HepG2 (cell line): Measurements from ENCODE around the gene VDR. TPM values are rescaled to one million over a fixed set of nuclear protein-coding genes. Genes with fewer than 3 reads are reported as not detected.

Experiments used
- ATAC-seq: fragments of 200-7000 bp; cut with Tn5 transposase; 3 replicates; pipeline ENCODE4 v1.9.1; 2020; ENCODE audit warnings: mild to moderate bottlenecking, moderate library complexity
- BruUV-seq: library from RNA; stranded (reverse); fragments of 400-500 nt; replicated peaks from 2 replicates; lab custom pipeline; 2021; lab: Mats Ljungman, UMichigan
- CTCF ChIA-PET: fragments of 300-600 bp; formaldehyde crosslinking; extraction: SDS; loops from one replicate; lab custom pipeline; 2021; ENCODE audit warnings: low total read pairs, inconsistent platforms, low intra/inter-chr PET ratio; lab: Yijun Ruan, JAX
- POLR2A ChIA-PET: fragments of 350-600 bp; sonication (Branson Sonifier 250); formaldehyde crosslinking; loops from one replicate; lab custom pipeline; 2020; ENCODE audit warnings: antibody characterized with exemption, inconsistent platforms; lab: Yijun Ruan, JAX
- DNase-seq: peaks from one replicate; pipeline ENCODE4 v3.0.0-alpha.2; 2015; ENCODE audit warnings: low spot score
- FAIRE-seq: peaks from 3 replicates; lab custom pipeline; 2011; peaks lifted over from hg19 to GRCh38; lab: Jason Lieb, UNC
- H2AFZ ChIP-seq: one replicate; pipeline ENCODE4 v1.6.1; 2011; ENCODE audit warnings: low read length, inconsistent platforms
- H3K27ac ChIP-seq: fragments of 300-600 bp; 3 replicates; pipeline ENCODE4 v1.8.0; 2011; ENCODE audit warnings: mixed run types, mild to moderate bottlenecking, mixed read lengths, low read length, inconsistent platforms; ENCODE audit not compliant: insufficient read depth; ENCODE audit errors: extremely low read length
- H3K27me3 ChIP-seq, 2 experiments: fragments of 200-600 bp in 1 of 2; 2 replicates in 1 of 2; 3 replicates in 1 of 2; pipeline versions ENCODE4 v1.6.0 to v1.8.0; 2011; ENCODE audit warnings: low read length in 2 of 2, mild to moderate bottlenecking in 2 of 2, moderate library complexity in 2 of 2, inconsistent platforms in 1 of 2; ENCODE audit not compliant: insufficient read depth in 2 of 2, control insufficient read depth in 1 of 2
- H3K36me3 ChIP-seq, 2 experiments: fragments of 200-600 bp in 1 of 2; replicated peaks in 1 of 2; 2 replicates in 1 of 2; 3 replicates in 1 of 2; pipeline versions ENCODE4 v1.5.1 to v1.8.0; 2011; ENCODE audit warnings: low read length in 2 of 2, inconsistent platforms in 1 of 2; ENCODE audit not compliant: insufficient read depth in 2 of 2, control insufficient read depth in 1 of 2
- H3K4me1 ChIP-seq: 2 replicates; pipeline ENCODE4 v1.5.1; 2012; ENCODE audit warnings: low read length, inconsistent platforms; ENCODE audit not compliant: insufficient read depth
- H3K4me2 ChIP-seq: 2 replicates; pipeline ENCODE4 v1.6.0; 2011; ENCODE audit warnings: low read depth, low read length, inconsistent platforms
- H3K4me3 ChIP-seq, 3 experiments: fragments of 200-600 bp in 1 of 3; sonication (generic), shearing (Covaris generic) in 1 of 3; replicated peaks in 1 of 3; 2 replicates each; pipeline ENCODE4 v1.5.1; 2011 to 2016; ENCODE audit warnings: low read length in 3 of 3, inconsistent platforms in 2 of 3, low read depth in 2 of 3, mild to moderate bottlenecking in 2 of 3, control low read depth in 1 of 3, mixed read lengths in 1 of 3; ENCODE audit not compliant: insufficient read depth in 1 of 3
- H3K79me2 ChIP-seq: one replicate; pipeline ENCODE4 v1.6.1; 2011; ENCODE audit warnings: low read length, inconsistent platforms; ENCODE audit not compliant: insufficient read depth
- H3K9ac ChIP-seq: 2 replicates; pipeline ENCODE4 v1.6.0; 2011; ENCODE audit warnings: mild to moderate bottlenecking, low read depth, low read length, inconsistent platforms; ENCODE audit not compliant: insufficient read depth
- H3K9me3 ChIP-seq: 2 replicates; pipeline ENCODE4 v1.5.1; 2012; ENCODE audit warnings: mild to moderate bottlenecking, low read length
- H4K20me1 ChIP-seq: 2 replicates; pipeline ENCODE4 v1.6.0; 2011; ENCODE audit warnings: inconsistent platforms, mild to moderate bottlenecking, low read length, moderate library complexity; ENCODE audit not compliant: insufficient read depth
- GTF2F1 ChIP-seq: fragments of 150-350 bp; IDR thresholded peaks from 2 replicates; pipeline ENCODE4 v1.6.1; 2014; ENCODE audit warnings: low read length
- HBP1 ChIP-seq: IDR thresholded peaks from 2 replicates; pipeline ENCODE4 v1.6.1; 2016; ENCODE audit warnings: low read depth, control low read depth
- KDM5B ChIP-seq: sonication (generic); formaldehyde crosslinking; IDR thresholded peaks from 2 replicates; pipeline ENCODE4 v1.4.0; 2020; ENCODE audit warnings: missing genetic modification reagents, mild to moderate bottlenecking, borderline replicate concordance
- LCORL ChIP-seq, 2 experiments: fragments of 450-650 bp in 1 of 2; sonication (generic) in 1 of 2; formaldehyde crosslinking in 1 of 2; IDR thresholded peaks; 2 replicates each; pipeline versions ENCODE4 v1.5.0 to v1.6.1; 2017 to 2020; ENCODE audit warnings: antibody characterized with exemption in 1 of 2, missing genetic modification reagents in 1 of 2
- PPARG ChIP-seq: conservative IDR thresholded peaks from 2 replicates; pipeline ENCODE4 v1.6.1; 2016; ENCODE audit warnings: missing biosample characterization, missing genetic modification reagents
- RAD51 ChIP-seq: fragments of 450-650 bp; IDR thresholded peaks from 2 replicates; pipeline ENCODE4 v1.6.1; 2016; ENCODE audit warnings: borderline replicate concordance
- SALL1 ChIP-seq: sonication (generic); formaldehyde crosslinking; IDR thresholded peaks from 2 replicates; pipeline ENCODE4 v1.8.0; 2022; ENCODE audit warnings: mild to moderate bottlenecking, missing genetic modification reagents
- ZGPAT ChIP-seq: IDR thresholded peaks from 2 replicates; pipeline ENCODE4 v1.6.1; 2016; ENCODE audit warnings: mild to moderate bottlenecking
- ZNF275 ChIP-seq: sonication (generic); formaldehyde crosslinking; IDR thresholded peaks from 2 replicates; pipeline ENCODE4 v1.8.0; 2022; ENCODE audit warnings: missing genetic modification reagents, mild to moderate bottlenecking, inconsistent platforms, borderline replicate concordance
- ZNF354B ChIP-seq: sonication (generic); formaldehyde crosslinking; IDR thresholded peaks from 2 replicates; pipeline ENCODE4 v1.8.0; 2022; ENCODE audit warnings: mild to moderate bottlenecking, missing genetic modification reagents
- ZNF501 ChIP-seq: sonication (generic); formaldehyde crosslinking; IDR thresholded peaks from 2 replicates; pipeline ENCODE4 v1.5.1; 2020; ENCODE audit warnings: mild to moderate bottlenecking, moderate library complexity, missing genetic modification reagents
- ZNF720 ChIP-seq: sonication (generic); formaldehyde crosslinking; IDR thresholded peaks from 2 replicates; pipeline ENCODE4 v1.4.0; 2020; ENCODE audit warnings: missing genetic modification reagents
- ZNF790 ChIP-seq: sonication (generic); formaldehyde crosslinking; IDR thresholded peaks from 2 replicates; pipeline ENCODE4 v1.8.0; 2022; ENCODE audit warnings: missing genetic modification reagents, mild to moderate bottlenecking, borderline replicate concordance
- WGBS: methylation state at CpG from one replicate; pipeline ENCODE4 v1.1.6; 2017; ENCODE audit warnings: low lambda C conversion rate; 5-methylcytosine and 5-hydroxymethylcytosine counted together
- in situ Hi-C: cut with HindIII; loops from 2 replicates; pipeline ENCODE4 v1.10.0; 2017; ENCODE audit warnings: low pct_unique_long_range_greater_than_20kb; ENCODE audit not compliant: extremely low pct_ligation_motif_present
- intact Hi-C: fragments of 100-400 bp; cut with micrococcal nuclease; formaldehyde crosslinking; loops from one replicate; pipeline ENCODE4 v1.10.0; 2022; ENCODE audit not compliant: unreplicated experiment
- polyA plus RNA-seq, 8 experiments: library from polyadenylated mRNA; depleted of rRNA in 3 of 8; stranded (reverse) in 7 of 8; unstranded in 1 of 8; fragments of >200 nt; fragmentation: Illumina TruSeq in 4 of 8; extraction: Trizol in 4 of 8; gene quantifications; 2 replicates each; pipeline versions ENCODE4 v1.2.1 to v1.2.3, GENCODE V29; 2011 to 2016; ENCODE audit warnings: low read depth in 4 of 8, missing spikeins in 1 of 8, mixed read lengths in 1 of 8; ENCODE audit not compliant: insufficient read depth in 1 of 8
- total RNA-seq, 5 experiments: library from RNA; depleted of rRNA; stranded (reverse); fragments of >200 nt; fragmentation: Illumina TruSeq; extraction: Trizol; gene quantifications; 2 replicates each; pipeline ENCODE4 v1.2.3, GENCODE V29; 2016; ENCODE audit warnings: low read depth in 1 of 5

The VDR gene
- total and polyA plus RNA-seq, 2 of the 13 experiments (the other 11 are each of a cell fraction or from before 2014, with no cell fraction given) = 0.08 to 0.33 TPM

- 42% methylated on average over 12 of the region's 28 CpGs for WGBS
- no peak for DNase-seq
- no peak for FAIRE-seq
- H3K27me3 ChIP-seq = no peaks in the 10 kb centered on the region
- TF ChIP-seq ZNF720 (CRISPR knock-in tag) = no peak
- no peak for TF ChIP-seq ZGPAT (CRISPR knock-in tag)
- TF ChIP-seq ZNF354B (CRISPR knock-in tag) = no peak
- TF ChIP-seq HBP1 = no peak
- TF ChIP-seq GTF2F1 = no peak
- no peak for TF ChIP-seq PPARG (CRISPR knock-in tag)
- TF ChIP-seq LCORL (IDR thresholded peaks at IDR 0.05) = no peak
- TF ChIP-seq LCORL (CRISPR knock-in tag; IDR thresholded peaks at IDR 0.05) = no peak
- no peak for TF ChIP-seq ZNF275 (CRISPR knock-in tag)
- TF ChIP-seq ZNF501 (CRISPR knock-in tag) = no peak
- TF ChIP-seq ZNF790 (CRISPR knock-in tag) = no peak
- no peak for TF ChIP-seq KDM5B (CRISPR knock-in tag)
- TF ChIP-seq SALL1 (CRISPR knock-in tag) = no peak
- no peak for TF ChIP-seq RAD51
- TF ChIP-seq, all 625 proteins: peak for 0
- no TSS peak for BruUV-seq
- Histone ChIP-seq H3K9ac (no peak overlapping the region), H3K4me3 (no peak overlapping the region), H2AFZ (no peak overlapping the region), H4K20me1 (no peaks in the 10 kb centered on the region), H3K36me3 (no peaks in the 10 kb centered on the region), H3K9me3 (no peaks in the 10 kb centered on the region), H3K4me2 (no peak overlapping the region), H3K4me1 (no peaks in the 10 kb centered on the region), H3K27ac (no peak overlapping the region), H3K79me2 (no peaks in the 10 kb centered on the region)
- ChIA-PET POLR2A (no interaction called here), CTCF (no interaction called here)
- intact Hi-C loops = no loop called here
- peak; percentile 32; the same call in 1 of the 3 replicates for ATAC-seq
- in situ Hi-C loops = no loop called here
These were observed 60.4 kb downstream of the VDR start for GRCh38 chr12:47844264-47845019.
